Stimulated activated CD8-positive, alpha-beta memory T cell treated with anti-CD3 and anti-CD28 coated beads, Interleukin-7, amount 100 ng/mL, for 1 hour (primary cell): Measurements from ENCODE around the gene INHBC.
"Not testable (repeated sequence)": the region's sequence is repeated elsewhere in the genome, so short reads cannot be mapped to it uniquely, and the experiment has no call there.

Source experiments
- DNase-seq, 2 donors: peaks; one replicate each; pipeline ENCODE4 v3.0.0-alpha.2; 2020; ENCODE audit warnings: low read depth in 2 of 2

Gene INHBC

DNA sequence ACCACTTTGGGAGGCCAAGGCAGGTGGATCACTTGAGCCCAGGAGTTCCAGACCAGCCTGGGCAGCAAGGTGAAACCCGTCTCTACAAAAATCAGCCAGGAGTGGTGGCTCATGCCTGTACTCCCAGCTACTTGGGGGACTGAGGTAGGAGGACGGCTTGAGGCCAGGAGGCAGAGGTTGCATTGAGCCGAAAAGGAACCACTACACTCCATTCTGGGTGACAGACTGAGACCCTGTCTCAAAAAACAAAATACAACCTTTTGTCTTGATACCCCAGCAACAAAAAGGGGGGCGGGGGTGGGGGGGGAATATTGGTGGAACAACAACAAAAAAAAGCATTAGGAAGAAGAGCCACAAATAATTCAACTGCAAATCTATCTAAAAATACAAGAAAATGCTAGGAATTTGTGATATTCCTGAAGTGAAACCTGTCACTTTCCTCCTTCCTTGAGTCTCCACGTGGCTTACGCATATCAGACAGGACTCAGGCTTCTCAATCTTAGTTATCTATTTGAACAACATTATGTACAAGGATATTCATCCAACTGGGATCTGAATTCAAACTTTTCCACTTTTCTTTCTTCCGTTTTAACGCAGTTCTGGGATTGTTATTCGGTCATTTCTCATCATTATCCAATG lies 5.0 kb upstream of the INHBC start:
- DNase-seq, result no peak

DNA sequence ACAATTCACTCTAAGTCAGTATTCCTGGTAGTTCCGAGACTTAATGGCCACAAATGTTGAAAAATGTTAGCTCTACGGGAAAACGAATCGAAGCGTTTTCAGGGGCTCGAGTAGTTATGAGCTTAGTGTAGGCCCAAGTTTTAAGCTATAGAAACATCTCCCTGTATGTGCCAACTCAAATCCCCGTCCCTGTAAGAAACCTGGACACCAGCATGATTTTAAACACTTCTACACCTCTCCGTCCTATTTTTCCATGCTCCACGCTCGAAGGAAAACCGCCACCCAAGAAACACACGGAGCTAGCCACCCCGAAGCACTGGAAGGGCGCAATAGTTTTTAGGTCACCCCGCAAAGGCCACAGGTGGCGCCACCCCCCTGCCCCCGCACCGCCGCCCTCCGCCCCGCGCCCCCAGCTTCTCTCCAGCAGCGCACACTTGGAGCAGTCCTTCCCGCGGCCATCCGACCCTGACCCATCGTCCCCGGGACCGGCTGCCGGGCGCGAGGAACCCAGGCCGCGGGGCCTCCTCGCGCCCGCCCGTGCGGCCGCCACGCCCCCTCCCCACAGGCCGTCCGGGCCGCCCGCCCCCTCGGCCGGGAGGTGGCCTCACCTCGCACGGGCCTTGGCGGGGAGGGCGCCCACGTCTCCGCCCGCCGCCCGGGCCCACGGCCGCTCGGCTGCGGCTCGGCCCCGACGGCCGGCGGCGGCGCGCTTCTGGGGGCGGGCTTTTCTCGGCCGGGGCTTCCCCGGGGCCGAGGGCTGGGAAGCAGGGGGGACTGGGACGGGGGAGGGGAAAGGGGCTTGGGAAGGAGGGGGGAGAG lies 4.3 kb upstream of the INHBC start:
- DNase-seq, result no peak

- peak; percentile 88 to 94 for DNase-seq
Measured at GRCh38 chr12:57430931-57431566, 3.5 kb upstream of the INHBC start, which contains the start of gene R3HDM2. Gene R3HDM2, minus strand, starts transcription at chr12:57431043. Its CDS starts 120,615 bp downstream, at chr12:57310428.

GRCh38 chr12:57431654-57432188 lies 2.9 kb upstream of the INHBC start:
- DNase-seq, result no peak

- no peak for DNase-seq
Measured at GRCh38 chr12:57433370-57433769, 1.2 kb upstream of the INHBC start.

- DNase-seq, result no peak
Measured at GRCh38 chr12:57435293-57435692, 709 bp downstream of the INHBC start.

GRCh38 chr12:57438400-57438799 lies 3.8 kb downstream of the INHBC start:
- no peak for DNase-seq

DNA sequence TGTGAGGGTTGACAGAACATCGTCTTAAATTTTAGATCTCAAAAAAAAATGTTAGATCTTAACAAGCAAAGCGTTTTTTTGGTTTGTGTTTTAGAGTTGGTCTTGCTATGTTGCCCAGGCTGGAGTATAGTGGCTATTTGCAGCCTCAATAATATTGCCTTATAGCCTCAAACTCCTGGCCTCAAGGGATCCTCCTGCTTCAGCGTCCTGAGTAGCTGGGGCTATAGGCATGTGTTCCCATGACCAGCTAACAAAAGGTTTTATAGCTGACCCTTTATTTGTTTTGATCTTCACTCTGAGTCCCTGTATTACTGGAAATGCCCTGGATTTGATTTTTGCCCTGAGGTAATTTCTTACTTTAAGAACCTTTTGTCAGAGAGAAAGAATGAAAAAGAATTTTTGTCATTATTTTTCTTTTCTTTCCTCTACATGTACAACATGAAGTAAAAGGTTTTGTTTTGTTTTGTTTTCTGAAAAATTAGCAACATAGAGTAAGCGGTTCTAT lies 5.2 kb downstream of the INHBC start:
- no peak for DNase-seq

DNA sequence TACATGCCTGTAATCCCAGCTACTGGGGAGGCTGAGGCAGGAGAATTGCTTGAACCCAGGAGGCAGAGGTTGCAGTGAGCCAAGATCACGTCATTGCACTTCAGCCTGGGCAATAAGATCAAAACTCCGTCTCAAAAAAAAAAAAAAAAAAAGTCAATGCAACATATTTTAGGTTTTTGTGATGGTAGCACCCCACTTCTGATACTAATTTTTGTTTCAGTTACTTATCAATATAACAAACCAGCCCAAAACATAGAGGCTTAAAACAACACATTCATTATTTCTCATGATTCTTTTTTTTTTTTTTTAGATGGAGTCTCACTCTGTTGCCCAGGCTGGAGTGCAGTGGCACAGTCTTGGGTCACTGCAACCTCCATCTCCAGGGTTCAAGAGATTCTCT lies 6.8 kb downstream of the INHBC start:
- DNase-seq, result not testable (repeated sequence)

DNA sequence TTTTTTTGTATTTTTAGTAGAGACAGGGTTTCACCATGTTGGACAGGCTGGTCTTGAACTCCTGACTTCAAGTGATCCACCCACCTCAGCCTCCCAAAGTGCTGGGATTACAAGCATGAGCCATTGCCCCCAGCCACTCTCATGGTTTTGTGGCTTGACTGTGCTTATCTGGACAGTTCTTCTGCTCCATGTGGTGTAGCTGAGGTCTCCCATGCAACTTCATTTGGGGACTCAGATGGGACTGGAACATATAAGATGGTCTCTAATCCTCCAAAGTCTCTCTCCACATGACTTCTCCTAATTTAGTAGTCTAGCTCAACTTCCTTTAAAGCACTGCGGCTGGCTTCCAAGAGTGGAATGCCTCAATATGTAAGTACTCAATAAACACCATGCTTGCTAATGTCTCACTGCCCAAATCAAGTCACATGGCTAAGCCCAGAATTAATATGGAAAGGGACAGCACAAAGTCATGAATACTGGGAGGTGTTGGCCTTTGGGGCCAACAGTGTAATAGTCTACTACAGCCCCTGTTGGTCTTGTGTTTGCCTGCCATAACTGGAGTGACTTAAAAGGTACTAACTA lies 7.4 kb downstream of the INHBC start:
- DNase-seq, result no peak

DNA sequence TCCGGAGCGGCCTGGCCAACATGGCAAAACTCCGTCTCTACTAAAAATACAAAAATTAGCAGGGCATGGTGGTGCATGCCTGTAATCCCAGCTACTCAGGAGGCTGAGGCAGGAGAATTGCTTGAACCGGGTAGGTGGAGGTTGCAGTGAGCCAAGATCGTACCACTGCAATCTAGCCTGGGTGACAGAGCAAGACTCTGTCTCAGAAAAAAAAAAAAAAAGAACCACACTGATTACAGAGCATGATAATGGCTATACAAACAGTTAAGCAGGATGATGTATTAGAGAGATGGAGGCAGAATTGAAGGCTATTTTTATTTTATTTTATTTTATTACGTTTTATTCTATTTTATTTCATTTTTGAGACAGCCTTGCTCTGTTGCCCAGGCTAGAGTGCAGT lies 9.8 kb downstream of the INHBC start:
- DNase-seq, result not testable (repeated sequence)

DNA sequence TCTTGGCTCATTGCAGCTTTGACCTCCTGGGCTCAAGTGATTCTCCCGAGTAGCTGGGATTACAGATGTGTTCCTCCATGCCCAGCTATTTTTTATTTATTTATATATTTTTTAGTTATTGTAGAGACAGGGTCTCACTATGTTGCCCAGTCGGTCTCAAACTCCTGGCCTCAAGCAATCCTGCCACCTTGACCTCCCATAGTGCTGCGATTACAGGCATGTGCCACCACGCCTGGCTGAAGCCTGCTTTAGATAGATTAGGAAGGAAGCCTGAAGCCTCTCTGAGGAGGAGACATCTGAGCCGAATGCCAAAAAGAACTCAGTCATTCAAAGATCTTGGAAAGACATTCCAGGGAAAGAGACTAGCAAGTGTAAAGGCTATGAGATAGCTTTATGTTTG lies 10.2 kb downstream of the INHBC start:
- no peak for DNase-seq

DNA sequence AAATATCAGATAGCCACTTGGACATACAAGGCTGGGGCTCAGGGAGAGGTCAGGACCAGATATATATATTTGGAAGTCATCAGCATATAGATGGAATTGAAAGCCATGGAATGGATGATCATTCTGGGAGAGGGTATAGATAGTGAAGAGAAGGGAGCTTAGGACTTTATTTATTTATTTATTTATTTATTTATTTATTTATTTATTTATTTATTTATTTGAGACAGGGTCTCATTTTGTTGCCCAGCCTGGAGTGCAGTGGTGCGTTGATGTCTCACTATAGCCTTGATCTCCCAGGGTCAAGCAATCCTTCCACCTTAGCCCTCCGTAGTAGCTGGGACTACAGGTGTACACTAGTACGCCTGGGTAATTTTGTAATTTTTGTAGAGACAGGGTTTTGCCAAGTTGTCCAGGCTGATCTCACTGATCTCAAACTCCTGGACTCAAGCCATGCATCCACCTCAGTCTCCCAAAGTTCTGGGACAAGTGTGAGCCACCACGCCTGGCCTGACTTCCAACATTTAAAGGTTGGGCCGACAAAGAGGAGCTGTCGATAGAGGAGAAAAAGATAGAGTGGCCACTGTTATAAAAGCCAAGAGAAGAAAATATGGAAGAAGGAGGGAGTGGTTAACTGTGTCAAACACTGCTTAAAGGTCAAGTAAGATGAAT lies 11.8 kb downstream of the INHBC start:
- no peak for DNase-seq

- DNase-seq, result no peak
Measured at GRCh38 chr12:57448669-57449068, 14.1 kb downstream of the INHBC start.

GRCh38 chr12:57449375-57449774 lies 14.8 kb downstream of the INHBC start:
- no peak for DNase-seq

DNA sequence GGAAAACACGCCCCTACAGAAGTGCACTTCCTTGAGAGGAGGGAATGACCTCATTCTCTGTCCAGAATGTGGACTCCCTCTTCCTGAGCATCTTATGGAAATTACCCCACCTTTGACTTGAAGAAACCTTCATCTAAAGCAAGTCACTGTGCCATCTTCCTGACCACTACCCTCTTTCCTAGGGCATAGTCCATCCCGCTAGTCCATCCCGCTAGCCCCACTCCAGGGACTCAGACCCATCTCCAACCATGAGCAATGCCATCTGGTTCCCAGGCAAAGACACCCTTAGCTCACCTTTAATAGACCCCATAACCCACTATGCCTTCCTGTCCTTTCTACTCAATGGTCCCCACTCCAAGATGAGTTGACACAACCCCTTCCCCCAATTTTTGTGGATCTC lies 15.5 kb downstream of the INHBC start:
- no peak for DNase-seq

DNA sequence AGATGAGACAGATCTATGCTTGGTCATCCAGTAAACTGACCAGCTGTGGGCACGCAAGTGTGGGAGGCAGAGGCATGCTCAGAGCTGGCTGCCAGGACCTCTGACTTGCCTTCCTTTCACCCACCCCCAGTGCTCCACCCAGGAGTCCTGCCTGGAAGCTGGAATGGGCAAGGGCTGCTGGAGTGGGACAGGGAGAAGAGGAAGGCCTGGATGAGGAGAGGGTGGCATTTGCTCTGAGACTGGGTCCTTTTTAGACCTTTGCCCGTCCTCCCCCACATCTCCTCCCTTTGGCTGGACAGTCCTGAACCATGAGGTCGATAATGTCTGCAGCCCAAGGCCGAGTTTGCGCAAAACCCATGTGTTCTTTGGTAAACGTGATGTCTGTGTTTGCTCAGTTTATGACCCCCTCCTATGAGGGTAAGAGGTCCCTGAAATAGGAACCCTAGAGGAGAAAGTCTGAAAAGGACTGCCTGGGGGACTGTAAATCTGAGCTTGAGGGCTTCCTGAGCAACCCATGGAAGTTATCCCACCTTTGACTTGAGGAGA lies 16.7 kb downstream of the INHBC start:
- DNase-seq, result no peak

- no peak for DNase-seq
Measured at GRCh38 chr12:57452181-57452936, 17.8 kb downstream of the INHBC start.

DNA sequence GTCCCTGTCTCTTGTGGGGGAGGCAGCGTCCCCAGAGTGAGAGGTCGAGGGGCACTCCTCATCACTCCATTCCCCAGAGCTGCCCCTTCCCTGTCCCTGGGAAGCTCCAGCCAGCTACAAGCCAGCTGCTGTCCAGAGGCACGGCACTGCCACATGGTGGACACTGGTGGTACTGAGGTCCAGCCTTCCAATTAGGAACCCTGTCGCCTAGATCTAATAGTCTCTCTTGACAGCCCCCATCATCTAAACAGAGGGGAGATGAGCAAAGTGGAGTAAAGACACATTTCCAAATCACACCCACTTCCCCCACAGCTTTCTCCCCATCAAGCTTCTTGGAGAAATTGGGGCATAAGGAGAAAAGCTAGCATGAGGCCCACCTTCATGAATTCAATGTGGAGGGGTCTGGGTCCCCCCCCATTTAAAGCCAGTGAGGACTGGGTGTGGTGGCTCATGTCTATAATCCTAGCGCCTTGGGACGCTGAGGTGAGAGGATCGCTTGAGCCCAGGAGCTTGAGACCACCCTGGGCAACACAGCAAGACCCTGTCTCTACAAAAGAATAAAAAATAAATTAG lies 18.4 kb downstream of the INHBC start:
- no peak for DNase-seq

GRCh38 chr12:57454213-57454565 lies 19.6 kb downstream of the INHBC start:
- DNase-seq, result no peak
